Diencephalon (tissue), 1 donor: Measurements from ENCODE around the gene SRCIN1. TPM values are rescaled to one million over a fixed set of nuclear protein-coding genes. Genes with fewer than 3 reads are reported as not detected.

Experiments used
- total RNA-seq: library from RNA; depleted of rRNA; stranded (reverse); fragments of >200 nt; gene quantifications from one replicate; pipeline ENCODE4 v1.2.3, GENCODE V29; 2014

The SRCIN1 gene
- 33.7 TPM for total RNA-seq

GRCh38 chr17:38605841-38606645 lies at the start of gene SRCIN1:
SRCIN1 (minus strand) TSS chr17:38605952; CDS start chr17:38605705, 247 bp downstream.

Other genes starting within 250 kb of the SRCIN1 start
- 51.2 TPM for gene ARHGAP23, start 177.5 kb downstream of the SRCIN1 start, total RNA-seq
- gene EPOP, start 69.0 kb upstream of the SRCIN1 start, total RNA-seq, result 0.92 TPM
- gene MLLT6, start 99.3 kb upstream of the SRCIN1 start, total RNA-seq, result 27.2 TPM
- gene CISD3, start 124.4 kb upstream of the SRCIN1 start, total RNA-seq, result 3.0 TPM
- gene PCGF2, start 142.4 kb upstream of the SRCIN1 start, total RNA-seq, result 7.2 TPM
- gene PSMB3, start 146.8 kb upstream of the SRCIN1 start, total RNA-seq, result 160 TPM
- 234 TPM for gene PIP4K2B, start 193.6 kb upstream of the SRCIN1 start, total RNA-seq
- gene CWC25, start 219.4 kb upstream of the SRCIN1 start, total RNA-seq, result 10.6 TPM
- gene RPL23, start 247.8 kb upstream of the SRCIN1 start, total RNA-seq, result 1,193 TPM